ENCODE results near the gene GDF2.

DNA sequence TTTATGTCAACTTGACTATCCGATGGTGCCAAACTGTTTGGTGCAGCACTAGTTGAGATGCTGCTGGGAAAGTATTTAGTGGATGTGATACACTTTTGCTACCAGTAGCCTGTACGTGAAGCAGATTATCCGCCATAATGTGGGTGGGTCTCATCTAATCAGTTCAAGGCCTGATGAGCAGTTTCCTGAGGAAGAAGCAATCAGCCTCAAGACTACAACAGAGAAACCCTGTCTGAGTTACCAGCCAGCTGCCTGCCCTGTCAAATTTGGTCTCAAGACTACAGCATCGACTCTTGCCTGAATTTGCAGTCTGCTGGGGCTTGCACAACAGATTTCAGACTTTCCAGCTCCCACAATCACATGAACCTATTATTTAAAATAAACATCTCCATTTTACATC lies 15.1 kb downstream of the GDF2 start:
- TF ChIP-seq GATA3 (IDR thresholded peaks at IDR 0.05; ENCODE audit: low read depth, low read length): no peak
- no peak for TF ChIP-seq GATA2 (IDR thresholded peaks at IDR 0.05; ENCODE audit: low read depth, low read length)

Measured in SH-SY5Y (cell line).